ENCODE results near the gene NPB.

The NPB gene

GRCh38 chr17:81929253-81930141 lies 27.5 kb downstream of the NPB start:
- H3K79me2 ChIP-seq (ENCODE audit: control insufficient read depth, low read length) = peaks cover 27% of the 10 kb centered on the region
- H3F3A ChIP-seq (ENCODE audit: control insufficient read depth, insufficient read depth) = 0 out of 2 replicates have a peak, but pooled peaks cover 2% of the 10 kb centered on the region
- H4K20me1 ChIP-seq (ENCODE audit: control insufficient read depth, insufficient read depth, low read depth, low read length) = peaks cover 14% of the 10 kb centered on the region
- no peaks in the 10 kb centered on the region for H3K9me2 ChIP-seq (replicated peaks; ENCODE audit: control insufficient read depth, low read length)
- H3K4me3 ChIP-seq (ENCODE audit: low read length) = no peak overlapping the region
- no peak overlapping the region for H3K4me2 ChIP-seq (ENCODE audit: low read length)
- H3K36me3 ChIP-seq (ENCODE audit: control insufficient read depth, low read length) = peaks cover 15% of the 10 kb centered on the region
- TF ChIP-seq EZH2phosphoT487 (IDR thresholded peaks at IDR 0.05; ENCODE audit: borderline replicate concordance, low read length) (no peak), CTCF (IDR thresholded peaks at IDR 0.05; ENCODE audit: low read depth, low read length, poor library complexity, severe bottlenecking) (no peak)
- H3K9me3 ChIP-seq (ENCODE audit: control insufficient read depth, insufficient read depth, low read length) = no peaks in the 10 kb centered on the region
- H3K27me3 ChIP-seq (ENCODE audit: control insufficient read depth, low read length) = peaks cover 4% of the 10 kb centered on the region; the same call in 1 of the 2 replicates
- H3K4me1 ChIP-seq (ENCODE audit: control insufficient read depth, low read length) = peaks cover 29% of the 10 kb centered on the region
- H3K27ac ChIP-seq (ENCODE audit: low read depth, low read length) = no peak overlapping the region

GRCh38 chr17:81930142-81931125 lies 28.4 kb downstream of the NPB start:
- peaks cover 23% of the 10 kb centered on the region for H3K36me3 ChIP-seq (ENCODE audit: control insufficient read depth, low read length)
- H3K4me1 ChIP-seq (ENCODE audit: control insufficient read depth, low read length) = peaks cover 21% of the 10 kb centered on the region
- peaks cover 4% of the 10 kb centered on the region; the same call in 1 of the 2 replicates for H3K27me3 ChIP-seq (ENCODE audit: control insufficient read depth, low read length)
- TF ChIP-seq CTCF (IDR thresholded peaks at IDR 0.05; ENCODE audit: low read depth, low read length, poor library complexity, severe bottlenecking) = no peak
- no peak for TF ChIP-seq EZH2phosphoT487 (IDR thresholded peaks at IDR 0.05; ENCODE audit: borderline replicate concordance, low read length)
- H3K9me2 ChIP-seq (replicated peaks; ENCODE audit: control insufficient read depth, low read length) = no peaks in the 10 kb centered on the region
- H3K9me3 ChIP-seq (ENCODE audit: control insufficient read depth, insufficient read depth, low read length) = no peaks in the 10 kb centered on the region
- H3K79me2 ChIP-seq (ENCODE audit: control insufficient read depth, low read length) = peaks cover 18% of the 10 kb centered on the region
- H3K4me2 ChIP-seq (ENCODE audit: low read length) = no peak overlapping the region
- no peak overlapping the region for H3K27ac ChIP-seq (ENCODE audit: low read depth, low read length)
- H4K20me1 ChIP-seq (ENCODE audit: control insufficient read depth, insufficient read depth, low read depth, low read length) = peaks cover 7% of the 10 kb centered on the region; the same call in 1 of the 2 replicates
- no peak overlapping the region for H3K4me3 ChIP-seq (ENCODE audit: low read length)
- 0 out of 2 replicates have a peak, but pooled peaks cover 2% of the 10 kb centered on the region for H3F3A ChIP-seq (ENCODE audit: control insufficient read depth, insufficient read depth)

GRCh38 chr17:81931189-81931556 lies 29.1 kb downstream of the NPB start:
- H4K20me1 ChIP-seq (ENCODE audit: control insufficient read depth, insufficient read depth, low read depth, low read length) = 0 out of 2 replicates have a peak, but pooled peaks cover 2% of the 10 kb centered on the region

More at GRCh38 chr17:81931189-81931556, 29.1 kb downstream of the NPB start:
- Histone ChIP-seq H3K36me3 (ENCODE audit: control insufficient read depth, low read length) (peaks cover 23% of the 10 kb centered on the region), H3K9me2 (replicated peaks; ENCODE audit: control insufficient read depth, low read length) (no peaks in the 10 kb centered on the region), H3F3A (ENCODE audit: control insufficient read depth, insufficient read depth) (0 out of 2 replicates have a peak, but pooled peaks cover 2% of the 10 kb centered on the region), H3K27me3 (ENCODE audit: control insufficient read depth, low read length) (peaks cover 4% of the 10 kb centered on the region; the same call in 1 of the 2 replicates), H3K4me3 (ENCODE audit: low read length) (no peak overlapping the region), H3K79me2 (ENCODE audit: control insufficient read depth, low read length) (peaks cover 16% of the 10 kb centered on the region), H3K4me2 (ENCODE audit: low read length) (no peak overlapping the region), H3K27ac (ENCODE audit: low read depth, low read length) (no peak overlapping the region), H3K4me1 (ENCODE audit: control insufficient read depth, low read length) (peaks cover 20% of the 10 kb centered on the region), H3K9me3 (ENCODE audit: control insufficient read depth, insufficient read depth, low read length) (no peaks in the 10 kb centered on the region)
- TF ChIP-seq CTCF (IDR thresholded peaks at IDR 0.05; ENCODE audit: low read depth, low read length, poor library complexity, severe bottlenecking) (no peak), EZH2phosphoT487 (IDR thresholded peaks at IDR 0.05; ENCODE audit: borderline replicate concordance, low read length) (no peak)

Data from DOHH2 (cell line).